ENCODE results near the gene SH2D4B.

DNA sequence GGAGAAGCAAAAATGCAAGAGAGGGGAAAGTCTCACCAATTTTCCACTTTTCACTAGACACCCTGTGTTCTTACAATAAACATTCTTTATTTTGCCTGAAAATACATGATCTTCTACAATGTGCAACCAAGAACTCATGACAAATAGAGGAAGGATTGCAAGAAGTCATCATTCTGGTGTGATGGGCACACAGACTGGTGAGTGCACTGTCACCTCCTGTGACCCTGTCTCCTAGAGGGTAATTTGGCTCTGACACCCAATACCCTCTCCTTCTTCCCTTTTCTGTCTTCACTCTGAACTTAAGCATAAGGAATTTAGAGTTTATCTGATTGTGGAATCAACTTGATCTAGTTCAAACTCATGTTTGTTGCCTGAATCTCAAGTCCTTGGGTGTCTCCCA, 153.7 kb downstream of the SH2D4B start:
- TF ChIP-seq CHD2 (IDR thresholded peaks at IDR 0.05; ENCODE audit: borderline replicate concordance, low read depth, low read length) (no peak), NR2C2 (IDR thresholded peaks at IDR 0.05; ENCODE audit: borderline replicate concordance, control insufficient read depth, insufficient read length, low read depth) (no peak), EZH2 (IDR thresholded peaks at IDR 0.05; ENCODE audit: borderline replicate concordance, control insufficient read depth, low read depth, low read length) (no peak), POLR2A (IDR thresholded peaks at IDR 0.05; ENCODE audit: low read depth, low read length) (no peak), ZZZ3 (IDR thresholded peaks at IDR 0.05; ENCODE audit: control insufficient read depth, insufficient read length, low read depth) (no peak), EP300 (IDR thresholded peaks at IDR 0.05; ENCODE audit: borderline replicate concordance in 1 of 2, control insufficient read depth in 1 of 2, low read depth in 2 of 2, low read length in 2 of 2) (no peak), CREB1 (IDR thresholded peaks at IDR 0.05; ENCODE audit: low read depth) (no peak), HDAC2 (IDR thresholded peaks at IDR 0.05) (no peak)
- TF ChIP-seq, protein P1, sequence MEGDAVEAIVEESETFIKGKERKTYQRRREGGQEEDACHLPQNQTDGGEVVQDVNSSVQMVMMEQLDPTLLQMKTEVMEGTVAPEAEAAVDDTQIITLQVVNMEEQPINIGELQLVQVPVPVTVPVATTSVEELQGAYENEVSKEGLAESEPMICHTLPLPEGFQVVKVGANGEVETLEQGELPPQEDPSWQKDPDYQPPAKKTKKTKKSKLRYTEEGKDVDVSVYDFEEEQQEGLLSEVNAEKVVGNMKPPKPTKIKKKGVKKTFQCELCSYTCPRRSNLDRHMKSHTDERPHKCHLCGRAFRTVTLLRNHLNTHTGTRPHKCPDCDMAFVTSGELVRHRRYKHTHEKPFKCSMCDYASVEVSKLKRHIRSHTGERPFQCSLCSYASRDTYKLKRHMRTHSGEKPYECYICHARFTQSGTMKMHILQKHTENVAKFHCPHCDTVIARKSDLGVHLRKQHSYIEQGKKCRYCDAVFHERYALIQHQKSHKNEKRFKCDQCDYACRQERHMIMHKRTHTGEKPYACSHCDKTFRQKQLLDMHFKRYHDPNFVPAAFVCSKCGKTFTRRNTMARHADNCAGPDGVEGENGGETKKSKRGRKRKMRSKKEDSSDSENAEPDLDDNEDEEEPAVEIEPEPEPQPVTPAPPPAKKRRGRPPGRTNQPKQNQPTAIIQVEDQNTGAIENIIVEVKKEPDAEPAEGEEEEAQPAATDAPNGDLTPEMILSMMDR (IDR thresholded peaks at IDR 0.05 in 2 of 3, conservative IDR thresholded peaks at IDR 0.05 in 1 of 3; ENCODE audit: control insufficient read depth in 2 of 3, extremely low read depth in 1 of 3, insufficient read depth in 1 of 3, low read depth in 3 of 3, low read length in 3 of 3), result no peak
- TF ChIP-seq, protein P2, sequence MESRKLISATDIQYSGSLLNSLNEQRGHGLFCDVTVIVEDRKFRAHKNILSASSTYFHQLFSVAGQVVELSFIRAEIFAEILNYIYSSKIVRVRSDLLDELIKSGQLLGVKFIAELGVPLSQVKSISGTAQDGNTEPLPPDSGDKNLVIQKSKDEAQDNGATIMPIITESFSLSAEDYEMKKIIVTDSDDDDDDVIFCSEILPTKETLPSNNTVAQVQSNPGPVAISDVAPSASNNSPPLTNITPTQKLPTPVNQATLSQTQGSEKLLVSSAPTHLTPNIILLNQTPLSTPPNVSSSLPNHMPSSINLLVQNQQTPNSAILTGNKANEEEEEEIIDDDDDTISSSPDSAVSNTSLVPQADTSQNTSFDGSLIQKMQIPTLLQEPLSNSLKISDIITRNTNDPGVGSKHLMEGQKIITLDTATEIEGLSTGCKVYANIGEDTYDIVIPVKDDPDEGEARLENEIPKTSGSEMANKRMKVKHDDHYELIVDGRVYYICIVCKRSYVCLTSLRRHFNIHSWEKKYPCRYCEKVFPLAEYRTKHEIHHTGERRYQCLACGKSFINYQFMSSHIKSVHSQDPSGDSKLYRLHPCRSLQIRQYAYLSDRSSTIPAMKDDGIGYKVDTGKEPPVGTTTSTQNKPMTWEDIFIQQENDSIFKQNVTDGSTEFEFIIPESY (IDR thresholded peaks at IDR 0.05), result no peak
- TF ChIP-seq, protein P3, sequence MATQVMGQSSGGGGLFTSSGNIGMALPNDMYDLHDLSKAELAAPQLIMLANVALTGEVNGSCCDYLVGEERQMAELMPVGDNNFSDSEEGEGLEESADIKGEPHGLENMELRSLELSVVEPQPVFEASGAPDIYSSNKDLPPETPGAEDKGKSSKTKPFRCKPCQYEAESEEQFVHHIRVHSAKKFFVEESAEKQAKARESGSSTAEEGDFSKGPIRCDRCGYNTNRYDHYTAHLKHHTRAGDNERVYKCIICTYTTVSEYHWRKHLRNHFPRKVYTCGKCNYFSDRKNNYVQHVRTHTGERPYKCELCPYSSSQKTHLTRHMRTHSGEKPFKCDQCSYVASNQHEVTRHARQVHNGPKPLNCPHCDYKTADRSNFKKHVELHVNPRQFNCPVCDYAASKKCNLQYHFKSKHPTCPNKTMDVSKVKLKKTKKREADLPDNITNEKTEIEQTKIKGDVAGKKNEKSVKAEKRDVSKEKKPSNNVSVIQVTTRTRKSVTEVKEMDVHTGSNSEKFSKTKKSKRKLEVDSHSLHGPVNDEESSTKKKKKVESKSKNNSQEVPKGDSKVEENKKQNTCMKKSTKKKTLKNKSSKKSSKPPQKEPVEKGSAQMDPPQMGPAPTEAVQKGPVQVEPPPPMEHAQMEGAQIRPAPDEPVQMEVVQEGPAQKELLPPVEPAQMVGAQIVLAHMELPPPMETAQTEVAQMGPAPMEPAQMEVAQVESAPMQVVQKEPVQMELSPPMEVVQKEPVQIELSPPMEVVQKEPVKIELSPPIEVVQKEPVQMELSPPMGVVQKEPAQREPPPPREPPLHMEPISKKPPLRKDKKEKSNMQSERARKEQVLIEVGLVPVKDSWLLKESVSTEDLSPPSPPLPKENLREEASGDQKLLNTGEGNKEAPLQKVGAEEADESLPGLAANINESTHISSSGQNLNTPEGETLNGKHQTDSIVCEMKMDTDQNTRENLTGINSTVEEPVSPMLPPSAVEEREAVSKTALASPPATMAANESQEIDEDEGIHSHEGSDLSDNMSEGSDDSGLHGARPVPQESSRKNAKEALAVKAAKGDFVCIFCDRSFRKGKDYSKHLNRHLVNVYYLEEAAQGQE (IDR thresholded peaks at IDR 0.05; ENCODE audit: low read depth, low read length), result no peak
